Ureter (tissue), 1 donor: Measurements from ENCODE around the gene CTIF. TPM values are rescaled to one million over a fixed set of nuclear protein-coding genes. Genes with fewer than 3 reads are reported as not detected.
"Not testable (repeated sequence)": the region's sequence is repeated elsewhere in the genome, so short reads cannot be mapped to it uniquely, and the experiment has no call there.

Experiments used
- DNase-seq: peaks from one replicate; pipeline ENCODE4 v3.0.0-alpha.2; 2020; ENCODE audit warnings: low spot score
- total RNA-seq: library from RNA; stranded (reverse); gene quantifications from one replicate; pipeline ENCODE4 v1.2.4, GENCODE V29; 2023
- donor health status: DM: yes; HTN: yes; CAD: no.

CTIF gene
- total RNA-seq = 62.3 TPM

DNA sequence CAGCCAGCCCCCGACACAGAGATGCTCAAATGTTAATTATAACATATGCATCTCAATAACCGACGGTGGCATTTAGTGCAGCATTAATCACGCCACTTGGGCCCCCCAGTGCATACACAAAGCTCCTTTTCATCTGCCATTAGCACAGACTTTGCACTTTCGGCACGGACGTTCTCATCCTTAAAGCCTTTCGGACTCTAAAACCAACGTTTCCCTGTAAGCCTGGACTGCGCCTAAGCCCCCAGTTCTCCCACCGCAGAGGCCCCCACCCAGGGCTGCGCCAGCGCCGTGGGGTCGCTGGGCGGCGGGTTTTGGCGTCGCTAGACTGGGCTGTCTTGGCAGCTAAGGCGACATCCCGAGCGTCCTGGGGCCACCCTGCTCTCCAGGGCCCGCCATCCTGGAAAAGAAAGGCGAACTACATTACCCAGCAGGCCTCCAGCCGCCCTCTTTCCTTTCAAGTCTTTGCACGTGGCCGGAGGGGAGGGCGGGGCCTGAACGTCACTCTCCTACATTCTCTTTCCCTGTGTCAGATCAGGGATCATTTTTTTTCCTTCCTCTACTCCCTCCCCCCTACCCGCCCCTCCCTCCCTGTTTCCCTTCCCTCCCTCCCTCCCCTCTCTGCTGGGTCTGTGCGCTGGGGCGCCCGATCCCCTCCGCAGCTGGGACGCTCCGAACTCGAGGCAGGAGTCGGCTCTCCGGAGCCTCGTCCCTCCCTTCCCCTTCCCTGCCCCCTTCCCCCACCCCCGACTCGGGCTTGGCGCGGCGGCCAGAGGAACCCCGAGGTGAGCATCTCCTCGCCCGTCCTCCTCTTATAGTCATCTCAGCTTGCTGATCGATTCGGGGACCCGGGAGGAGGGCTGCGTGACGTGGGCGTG, at the start of gene CTIF:
TSS of gene CTIF (plus strand) at position 501 of the 875 bp plus-strand sequence. CDS start 80,535 bp downstream, outside the sequence.
- peak; percentile 96 for DNase-seq

GRCh38 chr18:48490641-48491293, 48.1 kb upstream of the CTIF start:
- DNase-seq = no peak

DNA sequence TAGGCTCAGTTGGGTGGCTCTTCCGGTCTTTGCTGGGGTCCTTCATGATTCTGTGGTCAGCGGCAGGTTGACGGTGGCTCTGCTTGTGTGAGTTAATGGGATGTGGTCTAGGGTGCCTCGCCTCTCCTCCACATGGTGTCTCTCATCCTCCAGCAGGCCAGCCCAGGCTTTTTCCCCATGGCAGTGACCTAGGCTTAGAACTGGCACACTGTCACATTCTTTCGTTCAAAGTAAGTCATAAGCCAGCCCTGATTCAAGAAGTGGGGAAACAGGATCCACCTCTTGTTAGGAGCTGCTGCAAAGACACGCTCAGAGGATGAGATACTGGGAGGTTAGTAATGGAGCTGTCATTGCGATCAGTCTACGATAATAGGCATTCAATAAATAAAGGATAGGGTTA, 46.0 kb upstream of the CTIF start:
- DNase-seq = no peak

- DNase-seq = no peak
These were observed 45.2 kb upstream of the CTIF start for GRCh38 chr18:48493434-48494230.

GRCh38 chr18:48497863-48498262, 41.0 kb upstream of the CTIF start:
- no peak for DNase-seq

GRCh38 chr18:48500517-48500916, 38.3 kb upstream of the CTIF start:
- no peak for DNase-seq

DNA sequence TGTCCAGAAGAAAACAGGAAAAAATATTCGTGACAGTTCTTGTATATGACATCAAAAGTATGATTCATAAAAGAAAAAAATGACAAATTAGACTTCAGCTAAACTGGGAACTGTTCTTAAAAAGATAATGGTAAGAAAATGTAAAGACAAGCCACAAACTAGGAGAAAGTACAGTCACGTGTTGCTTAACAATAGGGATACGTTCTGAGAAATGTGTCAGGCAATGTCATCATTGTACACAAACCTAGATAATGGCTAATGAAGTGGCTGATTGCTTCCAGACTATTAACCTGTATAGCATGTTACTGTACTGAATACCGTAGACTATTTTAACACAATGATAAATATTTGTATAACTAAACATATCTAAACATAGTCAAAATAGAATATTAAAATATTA, 35.9 kb upstream of the CTIF start:
- DNase-seq = no peak

- no peak for DNase-seq
These were observed 34.0 kb upstream of the CTIF start for GRCh38 chr18:48504819-48505218.

DNA sequence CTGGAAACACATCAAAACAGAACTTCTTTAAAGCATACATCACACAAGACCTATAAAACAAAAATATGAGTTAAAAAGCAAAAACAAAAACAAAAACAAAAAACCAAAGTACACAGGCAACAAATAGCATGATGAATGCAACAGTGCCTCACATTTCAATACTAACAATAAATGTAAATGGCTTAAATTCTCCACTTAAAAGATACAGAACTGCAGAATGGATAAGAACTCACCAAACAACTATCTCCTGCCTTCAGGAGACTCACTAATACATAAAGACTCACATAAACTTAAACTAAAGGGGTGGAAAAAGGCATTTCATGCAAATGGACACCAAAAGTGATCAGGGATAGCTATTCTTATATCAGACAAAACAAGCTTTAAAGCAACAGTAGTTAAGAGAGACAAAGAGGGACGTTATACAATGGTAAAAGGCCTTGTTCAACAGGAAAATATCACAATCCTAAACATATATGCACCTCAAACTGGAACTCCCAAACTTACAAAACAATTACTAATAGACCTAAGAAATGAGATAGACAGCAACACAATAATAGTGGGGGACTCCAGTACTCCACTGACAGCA, 31.8 kb upstream of the CTIF start:
- not testable (repeated sequence) for DNase-seq

- DNase-seq = not testable (repeated sequence)
These were observed 26.3 kb upstream of the CTIF start for GRCh38 chr18:48512498-48512897.

DNA sequence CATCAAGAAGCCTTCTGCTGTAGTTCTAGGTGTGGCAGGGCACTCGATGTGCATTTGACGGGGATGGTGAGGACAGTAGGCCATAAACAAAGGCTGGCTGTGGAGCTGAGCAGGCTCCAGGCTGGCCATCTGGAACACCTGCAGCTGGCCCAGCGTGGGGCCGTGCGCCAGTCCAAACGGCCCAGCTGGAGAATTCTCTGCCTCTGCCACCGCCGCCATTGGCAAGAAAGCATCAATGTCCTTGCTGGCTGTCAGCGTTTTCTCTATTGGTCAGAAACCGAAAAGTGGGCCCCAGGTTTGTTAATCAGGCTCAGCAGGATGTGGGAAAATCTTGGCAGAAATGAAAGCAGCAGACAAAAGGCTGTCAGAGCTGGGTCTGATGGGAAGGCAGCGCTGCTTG, 24.0 kb upstream of the CTIF start:
- no peak for DNase-seq

DNA sequence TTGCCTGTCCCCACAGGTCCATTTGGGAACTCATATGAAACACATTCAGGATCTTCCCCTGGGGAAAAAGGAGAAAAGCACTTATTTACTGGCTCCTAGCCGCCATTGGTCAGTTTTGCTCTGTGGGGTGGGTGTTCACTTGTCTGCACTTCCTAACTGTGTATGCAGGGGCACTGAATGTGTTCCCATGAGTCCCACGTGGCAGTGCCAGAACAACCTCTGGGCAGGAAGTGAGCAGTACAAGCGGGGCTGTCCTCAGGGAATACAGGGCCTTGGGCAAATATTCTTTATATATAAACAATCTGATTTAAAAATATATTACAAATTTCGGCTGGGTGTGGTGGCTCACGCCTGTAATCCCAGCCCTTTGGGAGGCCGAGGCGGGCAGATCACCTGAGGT, 21.8 kb upstream of the CTIF start:
- DNase-seq = no peak

- no peak for DNase-seq
These were observed 19.3 kb upstream of the CTIF start for GRCh38 chr18:48519431-48520100.

GRCh38 chr18:48521723-48522122, 17.1 kb upstream of the CTIF start:
- DNase-seq = no peak

DNA sequence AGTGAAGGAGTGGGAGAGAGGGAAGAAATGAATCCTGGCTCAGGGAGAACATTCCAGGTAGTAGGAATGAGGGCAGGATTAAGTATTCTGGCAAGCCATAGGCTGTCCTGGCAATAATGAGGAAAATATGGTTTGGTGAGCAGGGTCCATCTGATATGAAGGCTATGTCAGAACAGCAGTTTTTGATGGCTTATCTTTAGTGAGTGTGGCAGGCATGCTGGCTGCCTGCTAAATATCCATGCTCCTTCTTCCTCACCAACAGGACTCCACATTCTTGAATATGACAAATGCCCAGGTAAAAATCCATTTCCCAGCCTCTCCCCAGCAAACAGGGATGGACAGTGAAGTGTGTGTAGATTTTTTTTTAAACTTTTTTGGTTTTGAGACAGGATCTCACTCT, 13.2 kb upstream of the CTIF start:
- DNase-seq = no peak

GRCh38 chr18:48527461-48527860, 11.4 kb upstream of the CTIF start:
- no peak for DNase-seq

- no peak for DNase-seq
These were observed 10.0 kb upstream of the CTIF start for GRCh38 chr18:48528861-48529260.

- DNase-seq = no peak
These were observed 9.0 kb upstream of the CTIF start for GRCh38 chr18:48529796-48530195.

- no peak for DNase-seq
These were observed 8.3 kb upstream of the CTIF start for GRCh38 chr18:48530399-48531081.

DNA sequence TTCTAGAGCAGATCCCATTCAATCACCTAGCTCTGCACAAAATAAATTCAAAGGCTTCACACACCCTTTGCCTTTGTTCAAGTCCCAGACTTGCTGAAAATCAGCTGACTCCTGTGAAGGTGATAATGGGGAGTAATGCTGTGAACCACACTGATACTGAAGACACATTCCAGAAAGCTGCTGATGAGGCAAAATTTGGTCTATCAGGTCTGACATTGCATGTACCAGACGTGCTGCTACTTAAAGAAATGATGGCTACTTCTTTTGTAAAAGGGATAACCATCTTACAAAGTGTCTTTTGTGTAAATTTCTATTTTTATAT, 7.8 kb upstream of the CTIF start:
- no peak for DNase-seq

GRCh38 chr18:48531908-48532307, 6.9 kb upstream of the CTIF start:
- DNase-seq = no peak
